GM21723 (cell line): ENCODE results near the gene C5orf47.
A peak's percentile ranks its signal among the peaks of the same experiment; 100 is the strongest.

Experiments used
- ATAC-seq: cut with Tn5 transposase; IDR thresholded peaks from one replicate; pipeline ENCODE4 v1.9.1; 2021; ENCODE audit warnings: mild to moderate bottlenecking, moderate library complexity; ENCODE audit not compliant: unreplicated experiment

Gene C5orf47

GRCh38 chr5:174022384-174023095 is 33.6 kb downstream of the C5orf47 start:
- no peak for ATAC-seq

GRCh38 chr5:174030286-174030685 is 41.3 kb downstream of the C5orf47 start:
- no peak for ATAC-seq

- no peak for ATAC-seq
Observed at GRCh38 chr5:174044466-174045254, 55.7 kb downstream of the C5orf47 start.

- ATAC-seq, result peak; percentile 88
Observed at GRCh38 chr5:174045470-174046025, 56.6 kb downstream of the C5orf47 start, which contains the start of gene NSG2. Gene NSG2, plus strand, starts transcription at chr5:174045706. Its CDS starts 1,050 bp downstream, at chr5:174046756.

- ATAC-seq, result no peak
Observed at GRCh38 chr5:174046558-174046957, 57.6 kb downstream of the C5orf47 start.

- ATAC-seq, result no peak
Observed at GRCh38 chr5:174047472-174048099, 58.6 kb downstream of the C5orf47 start.

- ATAC-seq, result no peak
Observed at GRCh38 chr5:174052636-174053035, 63.7 kb downstream of the C5orf47 start.

- no peak for ATAC-seq
Observed at GRCh38 chr5:174053905-174054304, 64.9 kb downstream of the C5orf47 start.
